GM10847 (cell line): Measurements from ENCODE around the gene LIX1L.

Experiments used
- POLR2A ChIP-seq: IDR thresholded peaks from 2 replicates; pipeline ENCODE4 v1.6.1; 2011; ENCODE audit not compliant: insufficient read length; ENCODE audit errors: extremely low read depth

LIX1L gene

GRCh38 chr1:145942871-145943270 lies 14.9 kb downstream of the LIX1L start:
- no peak for TF ChIP-seq POLR2A

- TF ChIP-seq POLR2A, result no peak
These were observed 15.4 kb downstream of the LIX1L start for GRCh38 chr1:145942405-145942804.

DNA sequence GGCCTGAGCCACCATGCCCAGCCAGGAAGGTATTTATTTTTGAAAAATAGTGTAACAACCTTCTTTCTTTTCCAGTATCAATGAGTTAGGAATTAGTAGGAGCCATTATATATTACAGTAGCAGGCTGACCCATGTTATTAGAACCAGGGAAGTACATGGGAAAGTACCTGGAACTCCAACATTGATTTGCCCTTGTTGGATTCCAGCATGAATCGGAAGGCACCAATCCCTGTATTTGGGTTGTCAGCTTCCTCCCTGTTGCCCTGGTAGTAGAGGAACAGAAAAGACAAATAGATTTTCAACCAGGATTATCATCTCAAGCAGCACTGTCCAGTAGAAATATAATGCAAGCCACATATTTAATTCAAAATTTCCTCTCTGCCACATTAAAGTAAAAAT lies 20.4 kb downstream of the LIX1L start:
- no peak for TF ChIP-seq POLR2A

- no peak for TF ChIP-seq POLR2A
These were observed 21.6 kb downstream of the LIX1L start for GRCh38 chr1:145936247-145936646.

- no peak for TF ChIP-seq POLR2A
These were observed 22.1 kb downstream of the LIX1L start for GRCh38 chr1:145935708-145936107.

GRCh38 chr1:145927916-145928643 lies 29.7 kb downstream of the LIX1L start:
- no peak for TF ChIP-seq POLR2A

- peak; percentile 87 for TF ChIP-seq POLR2A
These were observed 30.5 kb downstream of the LIX1L start, which contains the start of gene RBM8A for GRCh38 chr1:145927063-145927886. RBM8A (minus strand) TSS chr1:145927484; CDS start chr1:145927426, 58 bp downstream.

DNA sequence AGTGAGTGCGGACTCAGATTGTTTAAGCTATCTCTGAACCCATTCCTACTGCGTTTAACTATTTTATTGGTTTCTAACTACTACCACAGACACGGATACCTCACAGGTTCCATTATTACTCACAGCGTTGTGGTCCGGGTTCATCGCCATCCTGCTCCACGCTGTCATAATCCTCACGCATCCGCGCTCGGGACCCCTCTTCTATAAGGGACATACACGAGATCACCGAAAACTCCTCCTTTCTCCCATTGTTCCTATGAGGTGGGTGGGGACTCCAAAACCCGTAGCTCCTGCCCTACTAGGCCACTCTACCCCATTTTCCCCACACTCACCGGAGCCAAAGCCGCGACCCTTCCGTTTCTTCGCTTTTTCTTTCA lies 31.1 kb downstream of the LIX1L start:
- no peak for TF ChIP-seq POLR2A

GRCh38 chr1:145922266-145922665 lies 35.6 kb downstream of the LIX1L start:
- no peak for TF ChIP-seq POLR2A

- no peak for TF ChIP-seq POLR2A
These were observed 38.6 kb downstream of the LIX1L start for GRCh38 chr1:145918992-145919939.

GRCh38 chr1:145918144-145918991 lies 39.4 kb downstream of the LIX1L start, which contains the start of gene PEX11B:
PEX11B (minus strand) TSS chr1:145918717; CDS start chr1:145918688, 29 bp downstream.
- peak; percentile 63 for TF ChIP-seq POLR2A

DNA sequence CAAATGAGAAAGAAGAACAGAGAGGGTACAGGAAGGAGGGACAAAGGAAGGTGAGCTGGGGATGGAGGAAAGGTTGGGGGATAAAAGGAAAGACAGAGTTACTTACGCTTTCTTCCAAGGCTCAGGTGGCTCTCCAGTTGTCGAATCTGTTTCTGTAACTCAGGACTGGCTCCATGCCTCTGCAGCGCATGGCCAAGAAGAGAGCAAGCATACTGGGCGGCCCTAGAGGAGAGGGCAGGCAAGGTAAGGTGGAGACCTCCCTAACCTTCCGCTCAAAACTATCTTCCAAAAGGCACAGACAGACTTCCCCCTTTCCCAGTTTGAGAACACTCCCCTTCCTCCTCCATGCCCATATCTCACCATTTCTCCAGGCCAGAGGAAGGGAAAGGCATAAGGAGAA lies 40.2 kb downstream of the LIX1L start:
- no peak for TF ChIP-seq POLR2A

GRCh38 chr1:145916745-145917144 lies 41.1 kb downstream of the LIX1L start:
- TF ChIP-seq POLR2A, result no peak

DNA sequence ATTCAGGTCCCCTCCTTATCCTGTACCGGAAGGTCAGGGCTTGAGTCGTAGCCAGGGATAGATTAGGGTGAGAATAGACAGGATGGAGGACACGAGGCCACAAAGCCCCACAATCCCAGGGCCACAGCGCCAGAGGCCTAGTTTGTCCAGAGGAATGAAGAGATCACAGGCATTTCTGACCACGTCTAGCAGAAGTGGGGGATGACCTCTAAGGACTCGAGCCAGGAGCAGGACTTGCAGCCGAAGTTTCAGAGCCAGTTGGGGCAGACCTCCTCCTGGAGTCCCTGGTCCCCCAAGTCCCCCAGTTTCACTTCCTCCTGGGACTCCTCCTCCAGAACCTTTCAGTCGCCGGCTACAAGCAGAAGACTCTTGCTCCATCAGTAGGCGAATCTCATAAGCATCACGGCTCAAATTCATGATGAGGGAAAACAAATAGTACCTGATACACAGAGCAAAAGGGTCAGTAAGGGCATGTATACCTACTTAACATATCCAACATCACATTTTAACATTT lies 45.6 kb downstream of the LIX1L start:
- no peak for TF ChIP-seq POLR2A

DNA sequence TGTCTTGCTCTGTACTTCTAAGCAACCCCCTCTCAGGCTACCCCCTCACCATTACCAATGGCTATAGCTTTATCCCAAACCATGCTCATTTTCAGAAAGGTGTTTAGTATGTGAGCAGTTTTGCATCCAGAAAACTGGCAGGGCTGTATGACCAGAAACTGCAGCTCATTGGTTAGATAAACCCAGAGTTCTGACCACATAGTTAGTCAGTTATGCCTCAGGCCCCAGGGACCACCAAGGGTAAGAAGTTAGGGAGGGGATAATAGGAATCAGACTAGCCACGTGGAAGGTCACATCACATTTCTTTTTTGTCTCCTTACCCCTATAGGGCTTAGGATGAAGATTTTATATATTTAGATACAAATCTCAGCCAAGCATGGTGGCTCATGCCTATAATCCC lies 49.2 kb downstream of the LIX1L start:
- no peak for TF ChIP-seq POLR2A
